DMS 273 (cell line): ENCODE results near the gene IL17RE.
"Not testable (repeated sequence)": the region's sequence is repeated elsewhere in the genome, so short reads cannot be mapped to it uniquely, and the experiment has no call there.

Experiments used
- DNase-seq: peaks from one replicate; lab custom pipeline; 2025; ENCODE audit not compliant: unreplicated experiment; lab: John Stamatoyannopoulos, UW

Gene IL17RE, protein sequence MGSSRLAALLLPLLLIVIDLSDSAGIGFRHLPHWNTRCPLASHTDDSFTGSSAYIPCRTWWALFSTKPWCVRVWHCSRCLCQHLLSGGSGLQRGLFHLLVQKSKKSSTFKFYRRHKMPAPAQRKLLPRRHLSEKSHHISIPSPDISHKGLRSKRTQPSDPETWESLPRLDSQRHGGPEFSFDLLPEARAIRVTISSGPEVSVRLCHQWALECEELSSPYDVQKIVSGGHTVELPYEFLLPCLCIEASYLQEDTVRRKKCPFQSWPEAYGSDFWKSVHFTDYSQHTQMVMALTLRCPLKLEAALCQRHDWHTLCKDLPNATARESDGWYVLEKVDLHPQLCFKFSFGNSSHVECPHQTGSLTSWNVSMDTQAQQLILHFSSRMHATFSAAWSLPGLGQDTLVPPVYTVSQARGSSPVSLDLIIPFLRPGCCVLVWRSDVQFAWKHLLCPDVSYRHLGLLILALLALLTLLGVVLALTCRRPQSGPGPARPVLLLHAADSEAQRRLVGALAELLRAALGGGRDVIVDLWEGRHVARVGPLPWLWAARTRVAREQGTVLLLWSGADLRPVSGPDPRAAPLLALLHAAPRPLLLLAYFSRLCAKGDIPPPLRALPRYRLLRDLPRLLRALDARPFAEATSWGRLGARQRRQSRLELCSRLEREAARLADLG

DNA sequence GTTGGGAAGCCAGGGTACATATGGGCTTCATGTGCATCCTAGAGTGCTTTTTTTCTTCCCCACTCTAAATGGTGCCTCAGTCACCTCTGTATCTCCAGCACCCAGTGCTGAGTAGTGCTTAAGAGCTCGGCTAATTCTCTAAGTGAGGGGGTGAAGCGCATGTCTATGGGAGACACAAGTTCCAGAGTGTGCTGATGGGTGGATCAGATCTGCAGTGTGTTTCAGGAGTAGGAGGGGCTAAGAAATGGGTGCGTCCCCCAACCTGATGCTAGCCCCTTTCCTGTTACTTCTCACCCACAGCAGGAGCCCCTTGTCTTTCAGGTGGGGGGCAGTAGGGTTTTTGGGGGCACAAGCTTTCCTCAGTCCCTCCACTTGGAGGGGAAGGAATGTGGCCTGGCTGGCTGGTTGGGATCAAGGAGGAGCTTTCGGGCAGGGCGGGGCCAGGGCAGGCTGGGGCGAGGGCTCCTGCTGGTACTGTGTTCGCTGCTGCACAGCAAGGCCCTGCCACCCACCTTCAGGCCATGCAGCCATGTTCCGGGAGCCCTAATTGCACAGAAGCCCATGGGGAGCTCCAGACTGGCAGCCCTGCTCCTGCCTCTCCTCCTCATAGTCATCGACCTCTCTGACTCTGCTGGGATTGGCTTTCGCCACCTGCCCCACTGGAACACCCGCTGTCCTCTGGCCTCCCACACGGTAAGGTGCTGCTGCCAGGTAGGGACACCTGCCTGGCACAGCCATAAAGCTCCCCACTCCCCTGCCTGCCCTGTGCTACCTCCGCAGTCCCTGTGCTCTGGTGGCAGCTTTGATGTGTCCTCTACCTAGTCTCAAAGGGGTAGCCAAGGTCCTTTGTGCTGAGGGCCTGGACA is at the start of gene IL17RE:
TSS of gene IL17RE (plus strand) at position 477 of the 866 bp plus-strand sequence. CDS start at position 562, 85 bp downstream.
- no peak for DNase-seq

GRCh38 chr3:9854291-9854940 is 48.2 kb upstream of the IL17RE start:
- DNase-seq = peak; percentile 11

DNA sequence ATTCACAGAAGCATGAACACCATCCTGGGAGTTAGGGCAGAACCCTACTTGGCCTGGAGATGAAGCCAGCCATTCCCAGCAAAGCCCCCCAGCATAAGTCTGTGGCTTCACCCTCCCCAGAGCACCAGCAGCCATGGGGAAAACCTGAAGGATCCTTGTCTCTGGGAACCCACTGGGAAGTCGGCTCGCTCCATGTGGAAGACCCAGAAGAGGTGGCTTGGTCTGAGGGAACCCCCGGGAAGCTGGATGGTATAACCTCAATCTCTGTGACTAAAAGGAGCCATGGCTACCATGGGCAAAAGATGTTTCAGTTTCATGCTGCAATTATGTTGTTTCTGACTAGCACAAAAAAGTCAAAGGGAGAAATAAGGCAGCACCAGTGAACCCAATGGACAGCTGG is 47.1 kb upstream of the IL17RE start:
- DNase-seq = peak; percentile 55

GRCh38 chr3:9859530-9860025 is 43.1 kb upstream of the IL17RE start:
- no peak for DNase-seq

DNA sequence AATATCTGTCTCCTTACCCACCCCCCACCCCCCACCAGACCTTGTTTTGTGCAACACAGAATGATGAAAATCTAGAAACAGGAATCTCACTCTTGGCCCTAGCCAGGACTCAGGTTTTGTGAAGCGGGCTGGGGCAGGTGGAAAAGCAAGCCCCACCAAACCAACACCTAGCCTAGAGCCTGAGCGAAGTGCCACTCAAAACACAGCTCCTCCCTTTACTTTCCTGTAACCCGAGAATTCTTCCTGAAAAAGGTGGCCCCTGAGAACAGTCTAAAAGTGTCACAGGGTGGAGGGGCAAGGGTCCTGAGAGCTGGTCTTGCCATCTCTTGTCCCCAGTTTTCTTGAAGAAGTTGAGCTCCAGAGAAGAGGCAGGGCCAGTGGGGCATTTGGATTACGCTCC is 41.4 kb upstream of the IL17RE start:
- DNase-seq = no peak

GRCh38 chr3:9861626-9862130 is 41.0 kb upstream of the IL17RE start:
- DNase-seq = no peak

DNA sequence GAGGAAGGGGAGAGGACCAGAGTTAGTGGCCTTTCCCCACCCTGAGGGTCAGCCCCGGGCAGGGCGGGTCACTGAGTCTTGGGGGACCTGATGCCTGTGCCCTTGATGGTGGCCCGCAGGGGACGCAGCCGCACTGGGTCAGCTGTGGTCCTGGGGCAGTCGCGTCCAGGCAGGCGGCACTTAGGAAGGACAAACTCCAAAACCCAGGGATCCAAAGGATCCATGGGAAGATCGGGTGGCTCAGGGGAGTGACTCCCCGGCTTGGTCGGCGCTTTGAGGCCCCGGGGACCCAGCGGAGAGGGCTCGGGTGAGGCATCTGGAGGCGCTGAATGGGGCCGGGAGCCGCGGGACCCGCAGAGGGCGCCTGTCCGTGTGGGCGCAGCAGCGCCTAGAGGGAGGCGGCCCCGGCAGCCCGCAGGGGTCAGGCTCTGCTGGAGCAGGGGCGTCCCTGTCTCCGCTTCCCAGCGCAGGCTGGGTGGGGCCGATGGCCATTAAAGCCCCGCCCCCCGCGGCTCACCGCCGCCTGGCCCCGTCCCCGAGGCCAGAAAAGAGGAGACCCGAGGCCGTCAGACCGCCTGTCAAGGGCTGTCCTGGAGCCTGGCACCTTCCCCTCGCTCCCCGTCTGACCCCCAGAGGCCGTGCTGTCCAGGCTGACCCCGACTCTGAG is 40.1 kb upstream of the IL17RE start:
- DNase-seq = no peak

DNA sequence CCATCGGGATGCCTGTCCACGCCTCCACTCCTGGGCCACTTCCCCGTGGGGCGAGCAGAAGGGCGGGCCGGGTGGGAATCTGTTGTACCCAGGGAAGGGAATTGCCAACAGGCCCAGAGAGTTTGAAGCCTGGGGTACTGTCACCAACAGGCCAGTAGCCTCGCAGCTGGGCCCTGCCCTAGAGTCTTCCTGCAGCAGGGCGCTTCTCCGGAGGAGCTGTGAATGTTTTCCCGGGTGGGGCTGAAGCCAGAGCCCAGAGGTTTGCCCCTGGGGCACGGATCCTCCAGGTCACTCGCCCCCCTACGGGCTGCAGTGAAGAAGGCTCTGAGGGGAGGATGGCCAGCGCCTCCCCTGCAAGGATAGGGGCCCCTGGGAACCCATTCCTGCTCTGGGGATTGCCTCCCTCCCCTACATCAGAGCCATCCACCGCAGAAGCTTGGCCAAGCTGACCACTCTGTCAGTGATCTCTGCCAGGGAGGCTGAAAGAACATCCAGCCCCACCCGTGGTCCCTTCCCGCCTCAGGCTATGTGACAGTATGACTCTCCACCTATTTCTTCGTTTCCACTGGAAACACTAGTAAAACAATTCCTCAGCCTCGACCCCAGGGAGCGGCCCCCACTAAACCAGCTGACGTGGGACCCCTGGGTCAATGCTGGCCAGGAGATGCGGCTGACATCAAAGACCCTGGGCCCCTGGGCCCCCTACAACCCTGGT is 39.4 kb upstream of the IL17RE start:
- no peak for DNase-seq

GRCh38 chr3:9864200-9864927 is 38.3 kb upstream of the IL17RE start:
- DNase-seq = peak; percentile 77

DNA sequence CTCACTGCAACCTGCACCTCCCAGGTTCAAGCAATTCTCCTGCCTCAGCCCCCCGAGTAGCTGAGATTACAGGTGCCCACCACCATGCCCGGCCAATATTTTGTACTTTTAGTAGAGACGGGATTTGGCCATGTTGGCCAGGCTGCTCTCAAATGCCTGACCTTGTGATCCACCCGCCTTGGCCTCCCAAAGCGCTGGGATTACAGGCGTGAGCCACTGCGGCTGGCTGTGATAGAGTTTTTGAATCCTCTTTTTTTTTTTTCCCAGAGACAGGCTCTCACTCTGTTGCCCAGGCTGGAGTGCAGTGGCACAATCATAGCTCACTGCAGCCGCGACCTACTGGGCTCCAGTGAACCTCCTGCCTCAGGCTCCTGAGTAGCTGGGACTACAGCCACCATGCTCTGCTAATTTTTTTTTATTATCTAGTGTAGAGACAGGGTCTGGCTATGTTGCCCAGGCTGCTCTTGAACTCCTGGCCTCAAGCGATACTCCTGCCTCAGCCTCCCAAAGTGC is 37.5 kb upstream of the IL17RE start:
- not testable (repeated sequence) for DNase-seq

GRCh38 chr3:9866639-9867038 is 36.0 kb upstream of the IL17RE start:
- no peak for DNase-seq

GRCh38 chr3:9867106-9867505 is 35.5 kb upstream of the IL17RE start:
- DNase-seq = no peak

- no peak for DNase-seq
Measured at GRCh38 chr3:9869955-9870354, 32.7 kb upstream of the IL17RE start.

GRCh38 chr3:9870978-9871377 is 31.7 kb upstream of the IL17RE start:
- DNase-seq = no peak

- DNase-seq = not testable (repeated sequence)
Measured at GRCh38 chr3:9872067-9872466, 30.6 kb upstream of the IL17RE start.

GRCh38 chr3:9875448-9875847 is 27.2 kb upstream of the IL17RE start:
- peak; percentile 25 for DNase-seq

GRCh38 chr3:9876255-9876654 is 26.4 kb upstream of the IL17RE start:
- not testable (repeated sequence) for DNase-seq

DNA sequence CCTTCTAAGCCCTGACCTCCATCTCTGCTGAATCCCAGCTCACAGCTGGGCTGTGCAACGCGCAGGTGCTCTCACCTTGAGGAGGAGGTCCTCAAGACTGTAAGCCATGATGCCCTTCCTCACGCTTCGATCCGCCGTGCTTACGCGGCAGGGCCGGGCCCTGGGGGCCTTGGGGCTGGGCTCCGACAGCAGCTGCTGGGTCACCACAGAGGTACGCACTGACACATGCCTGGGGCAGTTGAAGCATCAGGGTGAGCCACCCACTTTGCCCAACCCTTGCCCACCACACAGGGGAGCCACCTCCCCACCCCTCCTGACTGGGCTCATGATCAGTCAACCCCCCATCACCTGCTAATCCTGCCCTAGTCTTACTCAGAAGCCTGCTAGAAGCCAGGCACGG is 25.7 kb upstream of the IL17RE start:
- DNase-seq = no peak

DNA sequence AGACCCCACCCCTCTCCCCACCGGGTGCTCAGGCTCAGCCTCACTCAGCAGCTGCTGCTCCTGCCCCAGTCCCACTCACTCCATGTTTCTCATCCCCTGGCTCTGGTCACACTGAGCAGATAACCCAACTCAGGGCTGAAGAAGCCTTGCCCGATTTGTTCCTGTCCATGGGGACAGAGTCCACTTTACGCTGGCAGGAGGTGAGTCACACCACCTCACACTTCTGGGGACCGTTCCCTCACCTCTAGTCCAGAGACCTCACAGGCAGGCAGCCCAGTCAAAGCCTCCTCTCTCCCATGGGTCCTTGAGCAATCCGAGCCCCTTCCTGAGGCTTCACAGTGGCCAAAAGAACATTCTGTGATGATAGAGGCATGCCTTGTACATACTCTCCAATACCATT is 23.9 kb upstream of the IL17RE start:
- DNase-seq = no peak
